Esophagus squamous epithelium (tissue), 4 donors: ENCODE data around the gene EIF4G1.

Experiments used
- CTCF ChIP-seq, 6 experiments: fragments of 450-650 bp in 4 of 6; fragments of 200-600 bp in 2 of 6; sonication (generic) in 2 of 6; IDR thresholded peaks; one replicate each; pipeline ENCODE4 v1.5.1; 2016 to 2019; ENCODE audit warnings: antibody characterized with exemption in 6 of 6, mild to moderate bottlenecking in 4 of 6, moderate library complexity in 4 of 6
- POLR2A ChIP-seq, 4 donors: fragments of 450-650 bp; IDR thresholded peaks; one replicate each; pipeline ENCODE4 v1.6.1; 2017; ENCODE audit warnings: antibody characterized with exemption in 4 of 4, mild to moderate bottlenecking in 4 of 4, moderate library complexity in 3 of 4

GRCh38 chr3:184277366-184277765 is 37.0 kb upstream of the EIF4G1 start:
- no peak for TF ChIP-seq CTCF (IDR thresholded peaks at IDR 0.05)
- TF ChIP-seq POLR2A (IDR thresholded peaks at IDR 0.05), result no peak
